Activated T-cell treated with anti-CD3 and anti-CD28 coated beads for 4 hours (primary cell): Measurements from ENCODE around the gene ZBTB34.
A peak's percentile ranks its signal among the peaks of the same experiment; 100 is the strongest.

Source experiments
- DNase-seq: peaks from one replicate; pipeline ENCODE4 v3.0.0-alpha.2; 2020

Gene ZBTB34

GRCh38 chr9:126880226-126880946 is 19.9 kb downstream of the ZBTB34 start:
- no peak for DNase-seq

GRCh38 chr9:126880947-126881332 is 20.5 kb downstream of the ZBTB34 start:
- DNase-seq, result no peak

- no peak for DNase-seq
These were observed 22.3 kb downstream of the ZBTB34 start for GRCh38 chr9:126882746-126883145.

- no peak for DNase-seq
These were observed 23.2 kb downstream of the ZBTB34 start for GRCh38 chr9:126883636-126884035.

- DNase-seq, result no peak
These were observed 24.7 kb downstream of the ZBTB34 start for GRCh38 chr9:126885131-126885641.

GRCh38 chr9:126886034-126886822 is 25.8 kb downstream of the ZBTB34 start:
- no peak for DNase-seq

GRCh38 chr9:126886897-126887296 is 26.5 kb downstream of the ZBTB34 start:
- DNase-seq, result no peak

GRCh38 chr9:126891676-126892075 is 31.2 kb downstream of the ZBTB34 start:
- no peak for DNase-seq

GRCh38 chr9:126893079-126893478 is 32.6 kb downstream of the ZBTB34 start:
- no peak for DNase-seq

GRCh38 chr9:126894052-126894603 is 33.7 kb downstream of the ZBTB34 start:
- no peak for DNase-seq

- DNase-seq, result no peak
These were observed 41.8 kb downstream of the ZBTB34 start for GRCh38 chr9:126902210-126902609.

GRCh38 chr9:126904586-126904985 is 44.1 kb downstream of the ZBTB34 start:
- DNase-seq, result no peak

GRCh38 chr9:126906091-126906490 is 45.7 kb downstream of the ZBTB34 start:
- no peak for DNase-seq

GRCh38 chr9:126907058-126907457 is 46.6 kb downstream of the ZBTB34 start:
- no peak for DNase-seq

GRCh38 chr9:126914458-126915280 is 54.2 kb downstream of the ZBTB34 start, which contains the start of gene RALGPS1:
RALGPS1 (plus strand) TSS chr9:126914782; CDS start chr9:126962290, 47,508 bp downstream.
- DNase-seq, result peak; percentile 65

- DNase-seq, result peak; percentile 17
These were observed 54.9 kb downstream of the ZBTB34 start for GRCh38 chr9:126915281-126915816.

GRCh38 chr9:126915846-126916543 is 55.6 kb downstream of the ZBTB34 start:
- no peak for DNase-seq

GRCh38 chr9:126916909-126917308 is 56.5 kb downstream of the ZBTB34 start:
- no peak for DNase-seq

- DNase-seq, result no peak
These were observed 58.8 kb downstream of the ZBTB34 start for GRCh38 chr9:126919193-126919592.

- no peak for DNase-seq
These were observed 65.4 kb downstream of the ZBTB34 start for GRCh38 chr9:126925876-126926275.

- no peak for DNase-seq
These were observed 65.9 kb downstream of the ZBTB34 start for GRCh38 chr9:126926364-126926763.

- no peak for DNase-seq
These were observed 67.0 kb downstream of the ZBTB34 start for GRCh38 chr9:126927419-126927818.
